ENCODE results near the gene FAM228A. TPM values are rescaled to one million over a fixed set of nuclear protein-coding genes. Genes with fewer than 3 reads are reported as not detected.
"Not testable (repeated sequence)": the region's sequence is repeated elsewhere in the genome, so short reads cannot be mapped to it uniquely, and the experiment has no call there.

FAM228A gene
- total RNA-seq, result 1 to 10 TPM in 1 of 2 donors, under 1 TPM in 1; 0.80 to 3.9 TPM
- 1 to 10 TPM in 1 of 2 donors, under 1 TPM in 1; 0.46 to 1.8 TPM for polyA plus RNA-seq
- long read RNA-seq, donor 1, partial matches to known transcripts, result 0 of 1 reads
- long read RNA-seq, donor 1, other reads (novel, unspliced or antisense), result 0 of 1 reads
- long read RNA-seq, donor 2, result 0 reads
- long read RNA-seq, donor 3, result 0 reads
- long read RNA-seq, donor 4, result 0 reads
- long read RNA-seq, donor 5, result 0 reads

DNA sequence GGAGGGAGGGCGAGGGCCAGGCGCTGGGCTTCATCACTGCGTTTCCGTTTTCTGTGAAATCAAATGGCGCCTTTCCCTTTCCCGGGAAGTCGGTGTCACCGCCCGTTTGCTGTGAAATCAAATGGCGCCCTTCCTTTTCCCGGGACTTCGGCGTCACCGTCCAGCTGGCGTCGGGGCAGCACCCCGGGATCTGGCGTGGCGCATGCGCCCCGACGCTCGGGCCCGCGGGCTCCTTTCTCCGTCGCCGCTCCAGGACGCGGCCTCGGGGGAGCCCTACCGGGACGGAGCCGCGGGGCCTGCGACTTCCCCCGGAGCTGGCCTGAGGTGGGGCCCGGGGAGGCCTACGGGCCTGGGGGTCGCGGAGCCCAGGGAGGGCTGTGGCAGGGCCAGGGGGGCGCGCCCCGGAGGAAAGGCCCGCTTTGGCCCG, at the start of gene FAM228A:
Gene FAM228A (plus strand): TSS at position 203 of the 427 bp plus-strand sequence. CDS start 428 bp downstream, outside the sequence.
- H3K27ac ChIP-seq (ENCODE audit: low read depth in 1 of 2, low read length in 1 of 2), result no peak within 1 kb of the TSS
- ATAC-seq (ENCODE audit: insufficient read depth, low FRiP score), result no peak

DNA sequence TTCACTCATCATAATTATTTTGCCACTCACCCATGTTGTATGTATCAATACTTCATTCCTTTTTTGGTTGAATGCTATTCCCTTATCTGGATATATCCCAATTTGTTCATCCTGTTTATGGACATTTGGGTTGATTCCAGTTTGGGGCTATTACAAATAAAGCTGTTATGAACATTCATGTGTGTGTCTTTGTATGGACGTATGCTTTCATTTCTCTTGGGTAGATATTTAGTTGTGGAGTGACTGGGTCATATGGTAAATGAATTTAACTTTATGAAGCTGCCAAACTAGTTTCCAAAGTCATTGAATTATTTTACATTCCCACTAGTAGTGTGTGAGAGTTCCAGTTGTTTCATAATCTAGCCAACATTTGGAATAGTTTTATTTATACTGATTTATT, 48.9 kb upstream of the FAM228A start:
- WGBS, 2 donors, result 53 to 66% methylated on average over 1 of the region's 1 CpG
- peaks cover 0 to 4% (median 0%) of the 10 kb centered on the region in 4 donors for H3K36me3 ChIP-seq (ENCODE audit: control insufficient read depth in 4 of 4, insufficient read depth in 4 of 4, low read length in 4 of 4)
- ATAC-seq (ENCODE audit: insufficient read depth, low FRiP score), result no peak

More for the DNA sequence above, at the start of gene FAM228A:
- H3K4me1 ChIP-seq (ENCODE audit: control insufficient read depth in 5 of 5, insufficient read depth in 5 of 5, low read length in 5 of 5), result peaks cover 0 to 7% (median 0%) of the 10 kb centered on the region in 5 donors
- no peaks in the 10 kb centered on the region for H3K27me3 ChIP-seq (ENCODE audit: control insufficient read depth in 3 of 3, insufficient read depth in 3 of 3, low read length in 2 of 3)
- no peaks in the 10 kb centered on the region for H3K36me3 ChIP-seq (ENCODE audit: control insufficient read depth in 4 of 4, insufficient read depth in 4 of 4, low read length in 4 of 4)
- H3K9me3 ChIP-seq (ENCODE audit: control insufficient read depth in 4 of 4, insufficient read depth in 3 of 4, low read length in 3 of 4), result no peaks in the 10 kb centered on the region
- 29 to 42% methylated on average over 46 of the region's 46 CpGs for WGBS, 2 donors
- DNase-seq, result no peak
- H3K4me3 ChIP-seq, result no peak within 1 kb of the TSS
- TF ChIP-seq, protein P1, sequence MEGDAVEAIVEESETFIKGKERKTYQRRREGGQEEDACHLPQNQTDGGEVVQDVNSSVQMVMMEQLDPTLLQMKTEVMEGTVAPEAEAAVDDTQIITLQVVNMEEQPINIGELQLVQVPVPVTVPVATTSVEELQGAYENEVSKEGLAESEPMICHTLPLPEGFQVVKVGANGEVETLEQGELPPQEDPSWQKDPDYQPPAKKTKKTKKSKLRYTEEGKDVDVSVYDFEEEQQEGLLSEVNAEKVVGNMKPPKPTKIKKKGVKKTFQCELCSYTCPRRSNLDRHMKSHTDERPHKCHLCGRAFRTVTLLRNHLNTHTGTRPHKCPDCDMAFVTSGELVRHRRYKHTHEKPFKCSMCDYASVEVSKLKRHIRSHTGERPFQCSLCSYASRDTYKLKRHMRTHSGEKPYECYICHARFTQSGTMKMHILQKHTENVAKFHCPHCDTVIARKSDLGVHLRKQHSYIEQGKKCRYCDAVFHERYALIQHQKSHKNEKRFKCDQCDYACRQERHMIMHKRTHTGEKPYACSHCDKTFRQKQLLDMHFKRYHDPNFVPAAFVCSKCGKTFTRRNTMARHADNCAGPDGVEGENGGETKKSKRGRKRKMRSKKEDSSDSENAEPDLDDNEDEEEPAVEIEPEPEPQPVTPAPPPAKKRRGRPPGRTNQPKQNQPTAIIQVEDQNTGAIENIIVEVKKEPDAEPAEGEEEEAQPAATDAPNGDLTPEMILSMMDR (IDR thresholded peaks at IDR 0.05; ENCODE audit: control extremely low read depth, extremely low read depth), result no peak
- peak within 1 kb of the TSS in 1 of 2 donors; percentile 29 for H3K9ac ChIP-seq (ENCODE audit: insufficient read depth in 1 of 2, low read length in 2 of 2)

DNA sequence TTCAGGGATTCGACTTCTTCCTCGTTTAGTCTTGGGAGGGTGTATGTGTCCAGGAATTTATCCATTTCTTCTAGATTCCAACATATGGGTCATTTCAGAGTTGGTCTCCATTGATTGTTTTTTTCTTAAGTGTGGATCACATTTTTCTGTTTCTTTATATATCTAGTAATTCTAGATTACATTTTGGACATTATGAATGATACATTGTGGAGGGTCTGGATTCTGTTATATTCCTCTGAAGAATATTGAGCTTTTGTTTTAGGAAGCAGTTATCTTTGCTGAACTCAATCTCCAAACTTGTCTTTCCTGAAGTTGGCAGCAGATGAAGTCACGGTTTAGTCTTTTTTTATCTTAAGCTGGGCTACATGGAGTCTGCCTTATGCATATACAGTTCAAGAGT, 42.3 kb upstream of the FAM228A start:
- ATAC-seq (ENCODE audit: insufficient read depth, low FRiP score) (no peak), DNase-seq (no peak)
- Histone ChIP-seq H3K4me1 (ENCODE audit: control insufficient read depth in 5 of 5, insufficient read depth in 5 of 5, low read length in 5 of 5) (no peaks in the 10 kb centered on the region), H3K9ac (ENCODE audit: insufficient read depth in 1 of 2, low read length in 2 of 2) (no peak overlapping the region), H3K4me3 (no peak overlapping the region), H3K27me3 (ENCODE audit: control insufficient read depth in 3 of 3, insufficient read depth in 3 of 3, low read length in 2 of 3) (no peaks in the 10 kb centered on the region), H3K36me3 (ENCODE audit: control insufficient read depth in 4 of 4, insufficient read depth in 4 of 4, low read length in 4 of 4) (peaks cover 0 to 6% (median 2%) of the 10 kb centered on the region in 4 donors), H3K27ac (ENCODE audit: low read depth in 1 of 2, low read length in 1 of 2) (no peak overlapping the region), H3K9me3 (ENCODE audit: control insufficient read depth in 4 of 4, insufficient read depth in 3 of 4, low read length in 3 of 4) (peaks cover 0 to 4% (median 0%) of the 10 kb centered on the region in 4 donors)
- TF ChIP-seq, protein P1 (IDR thresholded peaks at IDR 0.05; ENCODE audit: control extremely low read depth, extremely low read depth), result no peak
- 97 to 100% methylated on average over 3 of the region's 3 CpGs for WGBS, 2 donors

More for the DNA sequence above, 48.9 kb upstream of the FAM228A start:
- H3K27me3 ChIP-seq (ENCODE audit: control insufficient read depth in 3 of 3, insufficient read depth in 3 of 3, low read length in 2 of 3), result no peaks in the 10 kb centered on the region
- H3K9me3 ChIP-seq (ENCODE audit: control insufficient read depth in 4 of 4, insufficient read depth in 3 of 4, low read length in 3 of 4), result peaks cover 0 to 3% (median 0%) of the 10 kb centered on the region in 4 donors
- TF ChIP-seq, protein P1 (IDR thresholded peaks at IDR 0.05; ENCODE audit: control extremely low read depth, extremely low read depth), result no peak
- peaks cover 0 to 38% (median 6%) of the 10 kb centered on the region in 5 donors for H3K4me1 ChIP-seq (ENCODE audit: control insufficient read depth in 5 of 5, insufficient read depth in 5 of 5, low read length in 5 of 5)
- peak in 2 of 3 donors; percentile 98 for DNase-seq
- H3K27ac ChIP-seq (ENCODE audit: low read depth in 1 of 2, low read length in 1 of 2), result no peak overlapping the region
- no peak overlapping the region for H3K9ac ChIP-seq (ENCODE audit: insufficient read depth in 1 of 2, low read length in 2 of 2)
- H3K4me3 ChIP-seq, result no peak overlapping the region

DNA sequence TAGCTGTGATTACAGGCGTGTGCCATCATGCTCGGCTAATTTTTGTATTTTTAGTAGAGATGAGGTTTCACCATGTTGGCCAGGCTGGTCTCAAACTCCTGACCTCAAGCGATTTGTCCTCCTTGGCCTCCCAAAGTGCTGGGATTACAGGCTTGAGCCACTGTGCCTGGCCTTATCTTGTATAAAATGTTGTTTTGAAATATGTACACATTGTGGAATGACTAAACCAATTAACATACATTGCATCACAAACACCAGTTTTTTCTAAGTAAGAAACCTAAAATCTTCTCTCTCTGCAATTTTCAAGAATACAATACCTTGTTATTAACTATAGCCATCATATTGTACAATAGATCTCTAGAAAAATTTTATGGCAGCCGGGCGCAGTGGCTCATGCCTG, 34.5 kb upstream of the FAM228A start:
- ATAC-seq (ENCODE audit: insufficient read depth, low FRiP score); DNase-seq; H3K9ac ChIP-seq (ENCODE audit: insufficient read depth in 1 of 2, low read length in 2 of 2); H3K4me1 ChIP-seq (ENCODE audit: control insufficient read depth in 5 of 5, insufficient read depth in 5 of 5, low read length in 5 of 5); H3K27me3 ChIP-seq (ENCODE audit: control insufficient read depth in 3 of 3, insufficient read depth in 3 of 3, low read length in 2 of 3); H3K4me3 ChIP-seq; H3K9me3 ChIP-seq (ENCODE audit: control insufficient read depth in 4 of 4, insufficient read depth in 3 of 4, low read length in 3 of 4); H3K27ac ChIP-seq (ENCODE audit: low read depth in 1 of 2, low read length in 1 of 2): not testable (repeated sequence)
- H3K36me3 ChIP-seq (ENCODE audit: control insufficient read depth in 4 of 4, insufficient read depth in 4 of 4, low read length in 4 of 4), result peaks cover 0 to 10% (median 7%) of the 10 kb centered on the region in 4 donors
- 91 to 92% methylated on average over 5 of the region's 5 CpGs for WGBS, 2 donors
